ENCODE measurements around the gene GEMIN7.

The GEMIN7 gene

GRCh38 chr19:45079063-45079910 is at the start of gene GEMIN7:
Gene GEMIN7 (plus strand): TSS chr19:45079260. CDS start chr19:45090115, 10,855 bp downstream.
- DNase-seq: peak; percentile 61

- no peak for DNase-seq
These were observed 48.2 kb upstream of the GEMIN7 start for GRCh38 chr19:45030825-45031224.

GRCh38 chr19:45032421-45032820 is 46.6 kb upstream of the GEMIN7 start:
- DNase-seq: no peak

- no peak for DNase-seq
These were observed 43.3 kb upstream of the GEMIN7 start for GRCh38 chr19:45035755-45036154.

- DNase-seq: no peak
These were observed 41.5 kb upstream of the GEMIN7 start for GRCh38 chr19:45037393-45038169.

GRCh38 chr19:45038931-45039893 is 39.8 kb upstream of the GEMIN7 start, which contains the start of gene CLASRP:
Gene CLASRP (plus strand): TSS chr19:45039045. CDS start chr19:45040213, 1,168 bp downstream.
- peak; percentile 57 for DNase-seq

GRCh38 chr19:45040059-45040771 is 38.8 kb upstream of the GEMIN7 start:
- no peak for DNase-seq

- no peak for DNase-seq
These were observed 37.9 kb upstream of the GEMIN7 start for GRCh38 chr19:45041125-45041524.

GRCh38 chr19:45045671-45046353 is 33.2 kb upstream of the GEMIN7 start:
- no peak for DNase-seq

- no peak for DNase-seq
These were observed 32.7 kb upstream of the GEMIN7 start for GRCh38 chr19:45046355-45046754.

GRCh38 chr19:45047188-45047797 is 31.8 kb upstream of the GEMIN7 start:
- no peak for DNase-seq

GRCh38 chr19:45049073-45049736 is 29.9 kb upstream of the GEMIN7 start:
- no peak for DNase-seq

- DNase-seq: no peak
These were observed 29.0 kb upstream of the GEMIN7 start for GRCh38 chr19:45050036-45050435.

GRCh38 chr19:45051929-45052579 is 27.0 kb upstream of the GEMIN7 start:
- DNase-seq: no peak

- DNase-seq: no peak
These were observed 22.2 kb upstream of the GEMIN7 start for GRCh38 chr19:45056831-45057230.

- DNase-seq: no peak
These were observed 21.6 kb upstream of the GEMIN7 start for GRCh38 chr19:45057444-45057843.

GRCh38 chr19:45058622-45059159 is 20.4 kb upstream of the GEMIN7 start:
- no peak for DNase-seq

GRCh38 chr19:45059258-45059965 is 19.6 kb upstream of the GEMIN7 start:
- DNase-seq: peak; percentile 77

GRCh38 chr19:45061965-45062364 is 17.1 kb upstream of the GEMIN7 start:
- DNase-seq: no peak
